ENCODE results near the gene GRIN1.
A peak's percentile ranks its signal among the peaks of the same experiment; 100 is the strongest.

GRIN1 gene

DNA sequence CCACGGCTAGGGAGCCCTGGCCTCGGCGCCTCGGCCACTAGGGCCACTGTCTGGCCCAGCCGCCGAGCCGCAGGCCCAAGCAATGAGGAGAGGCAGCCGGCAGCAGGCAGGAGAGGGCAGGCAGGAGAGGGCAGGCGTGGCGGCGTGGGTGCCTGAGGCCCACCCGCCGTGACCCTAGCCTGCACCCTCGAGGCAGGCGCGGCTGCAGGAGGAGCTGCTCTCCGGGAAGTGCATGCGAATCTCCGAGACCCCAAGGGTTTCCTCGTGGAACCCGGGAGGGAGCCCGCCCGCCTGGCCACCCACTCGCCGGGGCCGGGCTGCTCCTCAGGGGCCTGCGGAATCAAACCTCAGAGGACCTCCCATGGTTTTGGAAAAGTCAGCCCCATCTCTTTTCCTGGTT is 9.3 kb downstream of the GRIN1 start:
- DNase-seq: no peak

DNA sequence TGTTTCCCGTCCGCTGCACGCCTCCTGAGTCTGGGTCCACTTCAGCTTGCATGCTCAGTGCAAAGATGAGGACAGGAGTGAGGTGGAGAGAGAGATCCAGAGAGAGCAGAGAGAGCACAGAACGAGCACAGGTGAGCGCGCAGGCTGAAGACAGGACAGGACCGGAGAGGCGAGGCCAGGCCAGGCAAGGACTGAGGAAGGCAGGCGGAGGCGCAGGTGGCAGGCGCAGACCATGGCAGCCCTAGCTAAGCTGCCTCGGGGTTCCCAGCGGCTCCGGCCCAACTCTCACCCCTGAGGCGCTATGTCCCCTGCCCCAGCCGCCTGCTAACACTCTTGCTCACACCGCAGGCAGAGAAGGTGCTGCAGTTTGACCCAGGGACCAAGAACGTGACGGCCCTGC is 9.7 kb downstream of the GRIN1 start:
- DNase-seq: no peak

DNA sequence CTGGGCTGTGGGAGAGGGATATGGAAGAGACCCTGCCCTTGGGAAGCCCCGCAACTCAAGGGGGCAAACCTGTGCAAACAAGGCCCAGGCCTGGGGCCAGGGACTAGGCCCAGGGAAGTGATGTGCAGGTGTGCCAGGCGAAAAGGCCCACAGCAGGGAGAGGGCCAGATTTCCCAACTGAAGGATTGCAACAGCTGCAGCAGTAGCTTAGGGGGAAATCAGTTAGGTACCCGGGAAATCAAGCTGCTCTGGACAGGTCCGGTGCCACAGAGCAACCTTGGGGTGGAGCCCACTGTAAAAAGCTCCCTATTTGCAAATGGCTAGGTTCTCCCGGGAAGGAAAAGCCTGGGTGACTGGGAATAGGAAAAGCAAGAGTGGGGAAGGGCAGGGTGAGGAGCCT is 10.4 kb downstream of the GRIN1 start:
- DNase-seq: no peak

DNA sequence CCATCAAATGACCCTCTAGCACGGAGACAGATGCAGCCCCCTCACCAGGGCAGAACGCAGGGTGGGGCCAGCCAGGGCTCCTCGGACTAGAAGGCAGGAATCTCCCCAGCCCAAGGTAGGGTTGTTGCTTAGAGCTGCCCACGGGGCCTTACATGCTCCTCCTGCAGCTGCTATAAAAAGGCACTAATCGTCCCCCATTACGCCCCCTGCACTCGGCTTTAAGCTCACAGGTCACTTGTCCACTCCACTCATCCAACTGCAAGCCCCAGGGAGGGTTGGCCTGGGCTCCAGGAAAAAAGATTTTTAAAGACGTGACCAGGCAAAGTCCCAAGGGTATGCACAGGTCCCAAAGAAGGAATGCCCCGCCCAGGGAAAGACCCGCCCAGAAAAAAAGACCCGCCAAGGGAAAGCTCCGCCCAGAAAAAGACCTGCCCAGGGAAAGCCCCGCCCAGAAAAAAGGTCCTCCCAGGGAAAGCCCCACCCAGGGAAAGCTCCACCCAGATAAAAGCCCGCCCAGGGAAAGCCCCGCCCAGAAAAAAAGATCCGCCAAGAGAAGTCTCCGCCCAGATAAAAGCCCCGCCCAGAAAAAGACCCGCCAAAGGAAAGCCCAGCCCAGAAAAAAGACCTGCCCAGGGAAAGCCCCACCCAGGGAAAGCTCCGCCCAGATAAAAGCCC is 11.1 kb downstream of the GRIN1 start:
- DNase-seq: no peak

DNA sequence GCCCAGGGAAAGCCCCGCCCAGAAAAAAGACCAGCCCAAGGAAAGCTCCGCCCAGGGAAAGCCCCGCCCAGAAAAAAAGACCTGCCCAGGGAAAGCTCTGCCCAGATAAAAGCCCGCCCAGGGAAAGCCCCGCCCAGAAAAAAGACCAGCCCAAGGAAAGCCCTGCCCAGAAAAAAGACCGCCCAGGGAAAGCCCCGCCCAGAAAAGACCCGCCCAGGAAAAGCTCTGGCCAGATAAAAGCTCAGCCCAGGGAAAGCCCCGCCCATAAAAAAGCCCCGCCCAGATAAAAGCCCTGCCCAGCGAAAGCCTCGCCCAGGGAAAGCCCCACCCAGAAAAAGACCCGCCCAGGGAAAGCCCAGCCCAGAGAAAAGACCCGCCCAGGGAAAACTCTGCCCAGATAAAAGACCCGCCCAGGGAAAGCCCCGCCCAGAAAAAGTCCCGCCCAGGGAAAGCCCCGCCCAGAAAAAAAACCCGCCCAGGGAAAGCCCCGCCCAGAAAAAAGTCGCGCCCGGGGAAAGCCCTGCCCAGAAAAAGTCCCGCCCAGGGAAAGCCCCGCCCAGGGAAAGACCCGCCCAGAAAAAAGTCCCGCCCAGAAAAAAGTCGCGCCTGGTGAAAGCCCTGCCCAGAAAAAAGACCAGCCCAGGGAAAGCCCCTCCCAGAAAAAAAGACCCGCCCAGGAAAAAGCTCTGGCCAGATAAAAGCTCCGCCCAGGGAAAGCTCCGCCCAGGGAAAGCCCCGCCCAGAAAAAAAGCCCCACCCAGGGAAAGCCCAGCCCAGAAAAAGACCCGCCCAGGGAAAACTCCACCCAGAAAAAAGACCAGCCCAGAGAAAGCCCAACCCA is 11.9 kb downstream of the GRIN1 start:
- DNase-seq: no peak

DNA sequence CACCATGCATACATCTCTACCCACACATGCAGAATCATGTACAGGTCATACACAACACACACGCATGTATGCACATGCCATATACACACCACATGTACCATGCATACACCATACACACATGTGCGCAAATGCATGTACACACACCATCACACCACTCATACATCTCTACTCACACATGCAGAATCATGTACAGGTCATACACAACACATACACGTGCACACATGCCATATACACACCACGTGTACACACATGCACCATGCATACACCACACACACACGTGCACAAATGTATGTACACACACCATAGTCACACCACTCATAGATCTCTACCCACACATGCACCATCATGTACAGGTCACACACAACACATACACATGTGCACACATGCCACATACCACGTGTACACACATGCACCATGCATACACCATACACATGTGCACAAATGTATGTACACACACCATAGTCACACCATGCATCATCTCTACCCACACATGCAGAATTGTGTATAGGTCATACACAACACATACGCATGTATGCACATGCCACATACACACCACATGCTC is 14.0 kb downstream of the GRIN1 start:
- no peak for DNase-seq

DNA sequence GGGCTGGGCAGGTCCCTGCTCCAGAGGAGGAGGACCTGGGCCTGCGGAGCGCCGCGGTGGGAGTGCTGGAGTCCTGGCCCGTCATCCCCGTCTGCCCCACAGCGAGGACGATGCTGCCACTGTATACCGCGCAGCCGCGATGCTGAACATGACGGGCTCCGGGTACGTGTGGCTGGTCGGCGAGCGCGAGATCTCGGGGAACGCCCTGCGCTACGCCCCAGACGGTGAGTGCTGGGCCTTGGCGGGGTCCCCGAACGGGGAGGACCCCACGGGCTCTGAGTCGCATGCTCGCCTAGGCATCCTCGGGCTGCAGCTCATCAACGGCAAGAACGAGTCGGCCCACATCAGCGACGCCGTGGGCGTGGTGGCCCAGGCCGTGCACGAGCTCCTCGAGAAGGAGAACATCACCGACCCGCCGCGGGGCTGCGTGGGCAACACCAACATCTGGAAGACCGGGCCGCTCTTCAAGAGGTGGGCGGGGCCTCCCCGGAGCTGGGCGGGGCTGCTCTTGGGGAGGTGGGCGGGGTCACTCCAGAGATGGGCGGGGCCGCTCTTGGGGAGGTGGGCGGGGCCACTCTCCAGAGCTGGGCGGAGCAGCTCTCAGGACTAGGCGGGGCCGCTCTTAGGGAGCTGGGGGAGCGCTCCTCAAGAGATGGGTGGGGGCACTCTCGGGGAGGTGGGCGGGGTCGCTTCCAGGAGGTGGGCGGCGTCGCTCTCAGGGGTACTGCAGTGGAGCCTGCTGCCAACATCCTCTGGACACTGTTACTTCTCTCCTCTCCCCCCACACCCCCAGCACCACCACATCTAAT is 17.8 kb downstream of the GRIN1 start:
- DNase-seq: peak; percentile 37

DNA sequence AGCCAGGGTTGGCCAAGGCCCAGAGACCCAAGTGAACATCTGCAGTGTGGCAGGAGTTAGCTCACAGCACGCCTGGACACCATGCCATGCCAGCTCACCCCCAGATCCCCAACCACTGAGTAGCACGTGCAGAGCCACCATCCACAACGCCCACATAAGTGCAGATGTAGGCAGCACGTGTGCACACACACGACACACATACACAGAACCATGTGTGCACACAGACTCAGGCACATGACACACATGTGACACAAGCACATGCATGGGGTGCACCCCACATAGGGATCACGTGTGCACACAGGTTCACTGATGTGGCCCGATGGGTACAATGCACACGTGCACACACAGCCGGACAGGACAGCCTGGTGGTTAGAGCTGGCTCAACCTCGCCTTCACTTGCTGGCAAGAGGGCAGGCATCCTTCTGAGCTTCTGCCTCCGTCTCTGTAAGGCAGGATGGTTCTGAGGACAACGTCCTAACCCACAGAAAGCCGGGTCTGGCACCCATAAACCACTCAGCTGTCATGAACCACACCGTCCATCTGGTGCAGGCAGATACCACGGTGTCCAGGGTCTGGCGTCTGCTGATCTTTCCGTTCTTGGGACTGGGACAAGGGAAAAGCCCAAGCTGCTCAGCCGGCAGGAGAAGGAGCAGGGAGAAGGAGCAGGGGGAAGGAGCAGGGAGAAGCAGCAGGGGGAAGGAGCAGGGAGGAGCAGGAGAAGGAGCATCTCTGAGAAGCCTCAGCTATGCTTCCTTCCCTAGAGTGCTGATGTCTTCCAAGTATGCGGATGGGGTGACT is 18.9 kb downstream of the GRIN1 start:
- DNase-seq: no peak

DNA sequence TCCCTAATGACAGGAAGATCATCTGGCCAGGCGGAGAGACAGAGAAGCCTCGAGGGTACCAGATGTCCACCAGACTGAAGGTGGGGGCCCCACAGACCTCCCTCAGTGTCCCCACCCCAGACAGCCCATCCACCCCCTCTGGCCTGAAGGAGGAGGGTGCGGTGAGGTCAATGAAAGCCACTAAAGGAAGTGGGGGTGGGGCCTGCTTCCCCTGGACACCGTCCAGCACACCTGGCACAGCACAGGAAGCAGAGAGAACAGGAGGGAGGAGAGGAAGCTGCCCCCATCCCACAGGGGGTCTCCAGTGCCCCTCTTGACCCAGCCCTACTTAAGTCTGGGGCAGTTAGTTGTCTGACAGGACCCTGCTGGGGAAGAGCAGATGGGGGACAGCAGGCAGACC is 19.7 kb downstream of the GRIN1 start:
- DNase-seq: no peak

DNA sequence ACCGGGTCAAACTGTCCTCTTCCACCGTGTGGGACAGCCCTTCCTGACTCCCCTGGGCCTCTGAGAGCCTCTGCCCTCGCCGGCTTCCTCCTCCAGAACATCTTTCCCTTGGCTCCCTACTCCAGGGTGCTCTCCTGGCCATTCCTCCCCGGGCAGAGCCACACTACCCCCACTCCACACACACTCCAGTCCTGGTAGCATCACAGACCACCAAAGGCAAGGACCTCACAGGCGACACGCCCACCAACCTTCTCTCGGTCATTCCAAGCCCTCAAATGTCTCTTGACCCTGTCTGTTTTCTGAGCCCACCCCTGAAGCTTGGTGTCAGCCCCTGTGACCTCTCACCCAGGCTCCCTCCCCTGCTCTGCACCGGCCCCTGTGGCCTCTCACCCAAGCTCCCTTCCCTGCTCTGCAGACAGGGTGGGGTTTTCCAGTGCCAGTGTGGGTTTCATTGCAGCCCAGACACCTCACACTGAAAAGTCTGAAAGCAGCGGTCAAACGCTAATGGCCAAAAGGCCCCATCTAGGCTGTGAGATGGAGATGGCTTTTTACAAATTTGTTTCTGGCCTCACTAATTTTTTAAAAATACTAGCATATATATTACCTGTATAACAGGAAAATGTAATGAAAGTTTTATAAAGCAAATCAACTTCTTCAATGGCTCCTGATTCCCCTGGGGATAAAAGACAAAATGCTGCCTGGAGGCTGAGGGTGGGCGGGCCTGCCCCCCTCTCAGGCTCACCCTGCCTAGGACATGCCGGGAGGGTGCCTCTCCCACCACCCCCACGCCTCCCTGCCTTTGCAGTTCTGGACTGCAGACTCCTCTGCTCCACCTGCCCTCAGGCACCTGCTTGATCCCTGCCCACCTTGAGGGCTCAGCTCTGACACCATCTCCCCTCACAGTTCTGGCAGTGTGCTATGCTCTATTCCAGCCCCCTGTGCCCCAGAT is 20.4 kb downstream of the GRIN1 start:
- no peak for DNase-seq

DNA sequence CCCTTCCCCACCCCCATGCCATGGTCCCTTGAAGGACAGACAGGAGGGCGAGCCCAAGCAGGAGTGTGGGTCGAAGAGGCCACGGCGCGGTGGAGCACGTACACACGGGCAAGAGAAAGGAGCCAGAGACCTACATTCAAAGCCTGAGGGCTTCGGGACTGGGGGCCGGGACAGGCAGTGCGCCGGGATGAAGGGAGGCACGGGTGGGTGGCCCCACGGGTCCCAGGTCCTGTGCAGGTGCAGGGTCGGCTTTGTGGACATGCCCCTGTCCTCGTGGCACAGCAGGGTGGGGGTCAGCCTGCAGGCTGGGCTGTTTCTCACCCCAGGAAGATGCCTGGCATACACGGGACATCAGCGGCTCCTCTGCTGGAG is 21.1 kb downstream of the GRIN1 start:
- DNase-seq: no peak

DNA sequence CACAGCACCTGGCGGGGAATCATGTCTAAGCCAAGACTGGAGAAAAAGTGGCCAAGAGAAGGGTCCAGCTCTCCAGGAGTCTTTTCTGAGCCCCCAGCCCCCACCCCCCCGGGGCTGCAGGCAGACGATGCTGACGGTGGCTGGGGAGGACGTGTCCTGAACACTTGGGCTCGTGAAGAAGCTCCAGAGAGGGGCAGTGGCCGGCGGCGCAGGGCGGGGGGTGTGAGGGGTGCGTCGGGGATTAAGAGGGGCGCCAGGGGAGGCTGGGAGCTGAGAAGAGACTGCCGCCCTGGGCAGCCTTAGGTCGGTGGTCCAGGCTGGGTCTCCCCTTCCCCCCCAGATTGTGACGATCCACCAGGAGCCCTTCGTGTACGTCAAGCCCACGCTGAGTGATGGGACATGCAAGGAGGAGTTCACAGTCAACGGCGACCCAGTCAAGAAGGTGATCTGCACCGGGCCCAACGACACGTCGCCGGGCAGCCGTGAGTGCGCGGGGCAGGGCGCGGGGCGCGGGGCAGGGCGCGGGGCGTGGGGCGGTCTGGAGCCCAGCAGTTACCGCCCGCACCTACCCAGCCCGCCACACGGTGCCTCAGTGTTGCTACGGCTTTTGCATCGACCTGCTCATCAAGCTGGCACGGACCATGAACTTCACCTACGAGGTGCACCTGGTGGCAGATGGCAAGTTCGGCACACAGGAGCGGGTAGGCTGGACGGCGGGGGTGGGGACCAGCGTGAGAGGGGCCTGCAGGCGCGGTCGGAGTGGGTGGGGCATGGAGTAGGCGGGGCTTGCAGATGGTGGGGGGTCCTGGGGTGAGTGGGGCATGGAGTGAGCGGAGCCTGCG is 22.0 kb downstream of the GRIN1 start:
- DNase-seq: no peak

DNA sequence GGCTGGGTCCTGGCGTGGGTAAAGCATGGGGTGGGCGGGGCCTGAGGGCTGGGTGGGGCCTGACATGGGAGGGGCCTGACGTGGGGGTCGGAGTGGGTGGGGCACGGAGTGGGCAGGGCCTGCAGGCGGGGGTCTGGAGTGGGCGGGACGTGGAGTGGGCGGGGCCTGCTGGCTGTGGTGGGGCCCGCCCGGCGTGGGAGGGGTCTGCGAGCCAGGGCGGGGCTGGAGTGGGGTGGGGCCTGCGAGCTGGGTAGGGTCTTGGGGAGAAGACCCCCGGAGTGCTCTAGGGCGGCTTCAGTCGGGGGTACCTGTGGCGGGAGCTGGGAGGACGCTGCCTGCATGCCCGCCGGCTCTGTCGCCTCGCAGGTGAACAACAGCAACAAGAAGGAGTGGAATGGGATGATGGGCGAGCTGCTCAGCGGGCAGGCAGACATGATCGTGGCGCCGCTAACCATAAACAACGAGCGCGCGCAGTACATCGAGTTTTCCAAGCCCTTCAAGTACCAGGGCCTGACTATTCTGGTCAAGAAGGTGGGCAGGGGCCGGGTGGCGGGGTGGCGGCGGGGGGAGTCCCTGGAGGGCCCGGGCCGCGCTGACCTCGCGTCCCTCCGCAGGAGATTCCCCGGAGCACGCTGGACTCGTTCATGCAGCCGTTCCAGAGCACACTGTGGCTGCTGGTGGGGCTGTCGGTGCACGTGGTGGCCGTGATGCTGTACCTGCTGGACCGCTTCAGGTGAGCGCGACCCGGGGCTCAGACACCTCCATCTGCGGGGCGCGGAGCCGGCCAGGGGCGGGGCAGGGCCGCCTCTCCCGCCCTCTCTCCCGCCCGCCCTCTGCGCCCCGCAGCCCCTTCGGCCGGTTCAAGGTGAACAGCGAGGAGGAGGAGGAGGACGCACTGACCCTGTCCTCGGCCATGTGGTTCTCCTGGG is 22.9 kb downstream of the GRIN1 start:
- DNase-seq: no peak

DNA sequence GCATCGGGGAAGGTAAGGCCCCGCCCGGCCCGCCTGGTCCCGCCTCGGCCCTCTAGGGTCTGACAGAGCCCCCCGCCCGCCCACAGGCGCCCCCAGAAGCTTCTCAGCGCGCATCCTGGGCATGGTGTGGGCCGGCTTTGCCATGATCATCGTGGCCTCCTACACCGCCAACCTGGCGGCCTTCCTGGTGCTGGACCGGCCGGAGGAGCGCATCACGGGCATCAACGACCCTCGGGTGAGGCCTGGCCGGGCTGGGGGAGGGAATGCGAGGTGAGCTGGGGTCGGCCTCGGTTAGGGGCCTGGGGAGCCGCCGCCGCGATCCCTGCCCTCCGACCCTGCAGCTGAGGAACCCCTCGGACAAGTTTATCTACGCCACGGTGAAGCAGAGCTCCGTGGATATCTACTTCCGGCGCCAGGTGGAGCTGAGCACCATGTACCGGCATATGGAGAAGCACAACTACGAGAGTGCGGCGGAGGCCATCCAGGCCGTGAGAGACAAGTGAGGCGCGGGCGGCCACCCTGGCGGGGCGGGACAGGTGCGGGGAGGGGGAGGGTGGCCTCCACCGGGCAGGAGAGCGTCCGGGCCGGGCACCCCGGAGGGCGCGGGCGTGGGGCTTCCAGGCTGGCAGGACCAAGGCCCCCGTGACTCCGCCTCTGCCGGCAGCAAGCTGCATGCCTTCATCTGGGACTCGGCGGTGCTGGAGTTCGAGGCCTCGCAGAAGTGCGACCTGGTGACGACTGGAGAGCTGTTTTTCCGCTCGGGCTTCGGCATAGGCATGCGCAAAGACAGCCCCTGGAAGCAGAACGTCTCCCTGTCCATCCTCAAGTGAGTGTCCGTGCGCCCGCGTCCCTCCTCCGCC is 23.8 kb downstream of the GRIN1 start:
- no peak for DNase-seq

DNA sequence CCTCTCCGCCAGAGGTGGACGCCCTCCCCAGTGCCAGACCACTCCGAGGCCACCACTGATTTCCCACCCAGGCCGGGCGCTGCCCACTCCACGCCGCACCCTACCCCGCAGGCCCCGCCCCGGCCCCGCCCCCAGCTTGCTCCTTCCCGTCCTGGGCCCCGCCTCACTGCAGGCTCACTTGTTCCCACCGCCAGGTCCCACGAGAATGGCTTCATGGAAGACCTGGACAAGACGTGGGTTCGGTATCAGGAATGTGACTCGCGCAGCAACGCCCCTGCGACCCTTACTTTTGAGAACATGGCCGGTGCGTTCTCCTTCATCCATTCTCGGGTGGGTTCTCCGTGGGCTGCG is 24.4 kb downstream of the GRIN1 start:
- no peak for DNase-seq

DNA sequence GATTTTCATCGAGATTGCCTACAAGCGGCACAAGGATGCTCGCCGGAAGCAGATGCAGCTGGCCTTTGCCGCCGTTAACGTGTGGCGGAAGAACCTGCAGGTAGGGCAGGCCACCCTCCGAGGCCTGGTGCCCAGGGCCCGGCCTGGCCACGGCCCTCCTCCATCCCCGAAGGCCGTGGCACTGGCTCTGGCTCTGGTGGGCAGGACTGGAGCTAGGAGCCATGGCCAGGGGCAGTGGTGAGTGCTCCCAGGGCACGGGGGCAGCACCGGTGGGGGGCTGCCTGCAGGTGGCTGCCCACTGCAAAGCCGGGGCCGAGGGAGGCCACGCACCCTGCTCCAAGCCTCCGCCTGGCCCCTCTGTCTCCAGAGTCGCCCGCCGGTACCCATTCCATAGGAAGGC is 24.9 kb downstream of the GRIN1 start:
- DNase-seq: no peak

DNA sequence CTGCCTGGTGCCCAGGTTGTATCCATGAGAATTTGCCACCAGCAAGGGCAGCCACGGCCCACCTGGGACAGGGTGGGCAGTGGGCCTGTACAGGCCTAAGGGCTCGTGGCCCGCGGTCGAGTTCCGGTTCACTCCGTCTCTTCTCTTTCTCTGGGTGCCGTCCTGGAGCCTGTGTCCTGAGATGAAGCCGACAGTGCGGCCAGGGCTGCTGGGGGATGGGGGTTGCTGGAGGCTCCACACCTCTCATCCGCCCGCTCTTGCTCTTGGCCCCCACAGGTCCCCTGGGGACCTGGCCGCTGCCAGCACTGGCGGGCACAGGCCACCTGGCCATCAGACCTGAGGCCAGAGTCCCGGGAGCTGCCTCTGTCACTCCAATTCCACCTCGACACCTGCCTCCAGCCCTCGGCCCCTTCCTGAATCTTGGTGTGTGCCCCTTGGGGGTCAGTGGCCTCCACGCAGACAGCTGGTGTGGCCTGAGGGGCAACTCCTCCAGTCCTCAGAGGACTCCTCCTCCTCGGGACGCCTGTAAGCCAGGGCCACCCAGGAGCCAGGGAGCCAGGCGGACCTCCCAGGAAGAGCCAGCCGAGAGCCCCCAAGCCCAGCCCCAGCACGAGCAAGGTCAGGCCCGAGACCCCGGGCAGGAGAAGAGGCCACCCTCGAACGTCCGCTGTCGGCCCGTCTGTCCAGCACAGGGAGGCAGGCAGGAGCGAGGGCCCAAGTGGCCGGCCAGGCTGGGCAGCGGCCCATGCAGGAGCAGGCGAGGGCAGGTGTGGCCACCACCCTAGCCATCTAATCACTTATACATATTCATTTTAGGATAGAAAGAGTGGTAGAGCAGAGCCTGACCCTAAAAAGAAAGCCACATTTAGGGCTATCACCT is 25.7 kb downstream of the GRIN1 start:
- DNase-seq: no peak
